ENCODE data around the gene MTA3.

GRCh38 chr2:42754776-42755140, 186.3 kb downstream of the MTA3 start:
- TF ChIP-seq CTCF (IDR thresholded peaks at IDR 0.05) (no peak), EZH2 (IDR thresholded peaks at IDR 0.05) (no peak)
